Astrocyte of the spinal cord (primary cell): ENCODE results near the gene TBCCD1.

Source experiments
- DNase-seq: peaks from one replicate; pipeline ENCODE4 v3.0.0; 2011; ENCODE audit warnings: low read depth, low spot score
- H3K4me3 ChIP-seq: 2 replicates; pipeline ENCODE4 v1.5.1; 2011; ENCODE audit warnings: low read depth, mild to moderate bottlenecking, low read length, moderate library complexity
- in situ Hi-C: cut with HindIII; loops from 2 replicates; pipeline ENCODE4 v1.10.0; 2017; ENCODE audit warnings: low sequenced_read_pairs
- TF ChIP-seq, protein P1 (sequence below): IDR thresholded peaks from 2 replicates; pipeline ENCODE4 v1.5.1; 2012; ENCODE audit warnings: low read depth, mild to moderate bottlenecking, low read length, inconsistent platforms

TBCCD1 gene

DNA sequence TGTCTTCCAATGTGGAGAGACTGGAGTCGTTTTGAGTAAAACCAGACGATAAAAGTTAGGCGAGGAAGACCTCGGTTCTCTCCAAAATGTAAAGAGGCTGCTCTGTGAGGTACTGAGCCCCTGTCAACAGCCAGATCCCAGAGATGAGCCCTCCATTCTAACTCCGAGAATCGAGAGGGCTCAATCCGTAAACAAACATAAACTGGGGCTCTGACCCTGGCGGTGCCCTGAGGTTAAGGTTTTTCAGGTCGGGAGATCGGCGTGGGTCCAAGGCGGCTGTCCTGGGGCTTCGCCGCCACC, 417 bp downstream of the TBCCD1 start:
- TF ChIP-seq, protein P1, sequence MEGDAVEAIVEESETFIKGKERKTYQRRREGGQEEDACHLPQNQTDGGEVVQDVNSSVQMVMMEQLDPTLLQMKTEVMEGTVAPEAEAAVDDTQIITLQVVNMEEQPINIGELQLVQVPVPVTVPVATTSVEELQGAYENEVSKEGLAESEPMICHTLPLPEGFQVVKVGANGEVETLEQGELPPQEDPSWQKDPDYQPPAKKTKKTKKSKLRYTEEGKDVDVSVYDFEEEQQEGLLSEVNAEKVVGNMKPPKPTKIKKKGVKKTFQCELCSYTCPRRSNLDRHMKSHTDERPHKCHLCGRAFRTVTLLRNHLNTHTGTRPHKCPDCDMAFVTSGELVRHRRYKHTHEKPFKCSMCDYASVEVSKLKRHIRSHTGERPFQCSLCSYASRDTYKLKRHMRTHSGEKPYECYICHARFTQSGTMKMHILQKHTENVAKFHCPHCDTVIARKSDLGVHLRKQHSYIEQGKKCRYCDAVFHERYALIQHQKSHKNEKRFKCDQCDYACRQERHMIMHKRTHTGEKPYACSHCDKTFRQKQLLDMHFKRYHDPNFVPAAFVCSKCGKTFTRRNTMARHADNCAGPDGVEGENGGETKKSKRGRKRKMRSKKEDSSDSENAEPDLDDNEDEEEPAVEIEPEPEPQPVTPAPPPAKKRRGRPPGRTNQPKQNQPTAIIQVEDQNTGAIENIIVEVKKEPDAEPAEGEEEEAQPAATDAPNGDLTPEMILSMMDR = no peak
- no peak for DNase-seq
- in situ Hi-C loops = no loop called here
- peak overlapping the region; percentile 98 for H3K4me3 ChIP-seq

DNA sequence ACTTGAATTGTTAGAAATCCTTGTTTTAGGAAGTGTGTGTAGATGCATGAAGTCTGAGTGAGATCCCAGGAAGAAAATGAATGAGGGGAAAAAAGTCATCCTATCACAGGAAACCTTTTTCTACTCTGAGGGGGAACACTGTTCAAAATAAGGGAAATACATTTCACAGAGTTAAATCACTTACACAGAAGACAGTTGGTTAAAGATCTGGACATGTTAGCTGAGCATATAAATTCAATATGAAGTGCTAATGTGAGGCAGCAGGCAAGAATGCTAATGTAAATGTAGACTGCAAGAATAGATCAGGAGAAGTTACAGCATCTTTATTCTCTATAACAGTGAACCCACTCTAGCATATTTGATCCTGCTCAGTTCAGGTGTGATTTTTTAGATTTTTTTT, 2.6 kb downstream of the TBCCD1 start:
- no peak for DNase-seq
- in situ Hi-C loops = no loop called here
- no peak overlapping the region for H3K4me3 ChIP-seq
- TF ChIP-seq, protein P1 = no peak

DNA sequence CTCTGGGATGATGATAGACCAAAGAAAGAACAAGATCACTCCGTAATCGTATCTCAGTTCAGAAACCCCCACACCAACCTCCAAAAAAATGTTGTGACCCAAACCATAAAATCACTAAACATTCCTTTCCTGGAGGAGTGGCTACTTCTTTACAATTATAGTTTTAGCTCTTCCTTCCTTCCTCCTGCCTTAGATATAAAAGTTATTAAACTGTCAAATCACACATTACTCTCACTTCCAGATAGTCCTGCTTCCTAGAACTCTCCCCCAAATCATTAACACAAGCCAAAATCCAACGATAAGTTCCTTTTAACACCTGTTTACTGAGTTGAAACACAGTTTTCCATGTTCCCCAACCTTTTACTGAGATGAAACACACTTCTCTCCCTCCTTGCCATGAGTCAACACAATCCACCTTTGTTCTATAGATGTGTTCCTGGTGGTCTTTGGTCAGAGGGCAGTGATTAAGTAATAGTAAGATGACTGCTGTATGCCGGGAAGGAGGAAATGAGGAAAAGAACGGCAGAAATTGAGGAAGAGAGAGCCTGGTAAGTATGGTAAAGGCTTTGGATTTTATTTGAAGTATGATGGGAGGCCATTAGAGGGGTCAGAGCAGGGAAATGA, 14.6 kb downstream of the TBCCD1 start:
- DNase-seq = no peak
- in situ Hi-C loops = no loop called here
- TF ChIP-seq, protein P1 = no peak
- no peak overlapping the region for H3K4me3 ChIP-seq

DNA sequence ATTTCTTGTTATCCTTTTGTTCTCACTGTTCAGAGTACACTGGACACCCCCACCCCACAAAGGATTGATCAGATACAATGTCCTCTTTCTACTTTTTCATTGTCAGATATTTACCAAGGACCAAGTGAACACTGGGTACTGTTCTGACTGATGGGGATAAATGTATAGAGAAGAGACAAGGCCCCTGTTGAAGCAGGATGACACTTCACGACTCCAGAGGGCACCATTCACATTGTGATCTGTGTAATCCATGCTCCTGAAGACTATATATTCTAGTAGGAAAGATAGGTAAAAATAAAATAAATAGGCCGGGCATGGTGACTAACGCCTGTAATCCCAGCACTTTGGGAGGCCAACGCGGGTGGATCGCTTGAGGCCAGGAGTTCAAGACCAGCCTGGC, 15.8 kb downstream of the TBCCD1 start:
- no peak overlapping the region for H3K4me3 ChIP-seq
- TF ChIP-seq, protein P1 = no peak
- in situ Hi-C loops = no loop called here
- DNase-seq = no peak

DNA sequence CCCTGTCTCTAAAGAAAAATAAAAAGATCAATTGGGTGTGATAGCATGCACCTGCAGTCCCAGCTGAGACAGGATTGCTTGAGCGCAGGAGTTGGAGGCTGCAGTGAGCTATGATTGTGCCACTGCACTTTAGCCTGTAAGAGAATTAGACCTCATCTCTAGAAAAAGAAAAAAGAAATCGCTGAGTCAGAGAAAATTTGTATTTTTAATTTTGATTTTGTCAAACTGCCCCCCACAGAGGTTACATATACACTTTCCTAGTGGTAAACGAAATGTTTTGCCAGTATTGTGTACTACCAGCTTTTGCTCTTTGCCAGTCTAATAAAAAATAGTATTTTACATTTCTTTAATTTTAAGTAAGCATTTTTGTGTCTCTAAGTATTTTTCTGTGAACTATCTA, 17.6 kb downstream of the TBCCD1 start:
- H3K4me3 ChIP-seq = no peak overlapping the region
- in situ Hi-C loops = loop anchor here (25.0 kb wide), 2 partner anchors 262 to 562 kb away; no protein-coding TSS in a partner anchor
- TF ChIP-seq, protein P1 = no peak
- DNase-seq = no peak

DNA sequence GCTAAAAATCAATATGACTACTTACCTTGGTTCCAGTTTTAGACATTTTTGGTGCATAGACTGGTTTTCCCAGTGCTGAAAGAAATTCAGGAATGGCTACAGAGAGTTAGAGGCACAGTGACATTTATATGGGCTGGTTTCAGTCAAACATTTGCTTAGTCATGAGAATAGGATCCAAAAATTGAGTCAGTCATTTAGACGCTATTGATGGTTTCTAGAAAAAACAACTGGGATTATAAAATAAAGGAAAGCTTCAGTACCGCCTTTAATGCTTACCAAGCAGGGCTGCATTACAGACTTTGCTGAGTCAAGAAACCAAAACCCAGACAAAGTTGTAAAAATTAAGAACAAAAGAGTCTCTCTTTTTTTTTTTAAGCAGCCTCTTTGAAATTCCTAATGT, 22.9 kb downstream of the TBCCD1 start, which contains the start of gene CRYGS:
Gene CRYGS (minus strand): TSS at position 100 of the 400 bp plus-strand sequence. CDS start 54 bp downstream, at position 46.
- no peak within 1 kb of the TSS for H3K4me3 ChIP-seq
- TF ChIP-seq, protein P1 = no peak
- peak; percentile 3 for DNase-seq
- in situ Hi-C loops = loop anchor here (25.0 kb wide), 2 partner anchors 257 to 557 kb away; no protein-coding TSS in a partner anchor
